Spleen (tissue), 7 donors: ENCODE measurements around the gene LGR6.

Experiments used
- POLR2A ChIP-seq, 3 donors: fragments of 450-650 bp; IDR thresholded peaks; one replicate each; pipeline ENCODE4 v1.5.1; 2017; ENCODE audit warnings: antibody characterized with exemption in 3 of 3, mild to moderate bottlenecking in 1 of 3
- POLR2AphosphoS5 ChIP-seq, 3 donors: sonication (generic); formaldehyde crosslinking; IDR thresholded peaks; one replicate each; pipeline ENCODE4 v1.5.1; 2017; ENCODE audit warnings: antibody characterized with exemption in 3 of 3
- TF ChIP-seq, protein P1 (sequence below), 11 experiments: fragments of 200-600 bp in 7 of 11; fragments of 450-650 bp in 4 of 11; sonication (generic) in 4 of 11; IDR thresholded peaks in 8 of 11; conservative IDR thresholded peaks in 3 of 11; 1 replicate in 7 of 11; 2 replicates in 4 of 11; pipeline versions ENCODE4 v1.4.0 to v1.8.0; 2016 to 2021; ENCODE audit warnings: antibody characterized with exemption in 11 of 11, inconsistent platforms in 4 of 11, mild to moderate bottlenecking in 1 of 11
- donor health status: DM: no; HTN: no; CAD: no; lungs with moderate emphysema.
- donor health status: DM: no; HTN: no; CAD: no.
- donor health status: DM: no; HTN: no; CAD: no.

DNA sequence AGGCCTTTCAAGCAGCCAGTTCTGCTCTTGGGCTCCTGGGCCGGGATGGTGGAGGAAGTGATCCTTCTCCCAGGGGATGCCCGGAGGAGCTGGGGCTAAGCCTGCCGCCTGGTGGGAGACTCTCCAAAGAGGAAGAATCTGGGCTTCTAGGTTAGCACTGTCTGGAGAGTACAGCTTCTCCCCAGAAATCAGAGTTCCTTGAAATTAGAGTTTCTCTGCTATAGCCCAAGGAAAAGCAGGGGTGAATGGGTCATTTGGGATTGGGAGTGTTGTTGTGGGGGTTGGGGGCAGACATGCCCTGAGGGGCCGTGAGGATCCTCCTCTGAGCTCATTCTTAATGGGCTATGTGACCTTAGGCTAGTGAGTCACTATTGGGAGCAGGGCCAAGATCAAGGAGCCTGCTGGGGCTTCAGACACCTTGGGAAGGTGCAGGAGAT, 6.5 kb downstream of the LGR6 start:
- no peak for TF ChIP-seq POLR2A (IDR thresholded peaks at IDR 0.05)
- TF ChIP-seq, protein P1, sequence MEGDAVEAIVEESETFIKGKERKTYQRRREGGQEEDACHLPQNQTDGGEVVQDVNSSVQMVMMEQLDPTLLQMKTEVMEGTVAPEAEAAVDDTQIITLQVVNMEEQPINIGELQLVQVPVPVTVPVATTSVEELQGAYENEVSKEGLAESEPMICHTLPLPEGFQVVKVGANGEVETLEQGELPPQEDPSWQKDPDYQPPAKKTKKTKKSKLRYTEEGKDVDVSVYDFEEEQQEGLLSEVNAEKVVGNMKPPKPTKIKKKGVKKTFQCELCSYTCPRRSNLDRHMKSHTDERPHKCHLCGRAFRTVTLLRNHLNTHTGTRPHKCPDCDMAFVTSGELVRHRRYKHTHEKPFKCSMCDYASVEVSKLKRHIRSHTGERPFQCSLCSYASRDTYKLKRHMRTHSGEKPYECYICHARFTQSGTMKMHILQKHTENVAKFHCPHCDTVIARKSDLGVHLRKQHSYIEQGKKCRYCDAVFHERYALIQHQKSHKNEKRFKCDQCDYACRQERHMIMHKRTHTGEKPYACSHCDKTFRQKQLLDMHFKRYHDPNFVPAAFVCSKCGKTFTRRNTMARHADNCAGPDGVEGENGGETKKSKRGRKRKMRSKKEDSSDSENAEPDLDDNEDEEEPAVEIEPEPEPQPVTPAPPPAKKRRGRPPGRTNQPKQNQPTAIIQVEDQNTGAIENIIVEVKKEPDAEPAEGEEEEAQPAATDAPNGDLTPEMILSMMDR (IDR thresholded peaks at IDR 0.05 in 8 of 11, conservative IDR thresholded peaks at IDR 0.05 in 3 of 11): no peak
- no peak for TF ChIP-seq POLR2AphosphoS5 (IDR thresholded peaks at IDR 0.05)
